SK-N-SH (cell line): ENCODE results near the gene CLEC16A. TPM values are rescaled to one million over a fixed set of nuclear protein-coding genes. Genes with fewer than 3 reads are reported as not detected.
A peak's percentile ranks its signal among the peaks of the same experiment; 100 is the strongest.

Experiments
- CTCF ChIA-PET: fragments of 300-600, 350-600 bp; formaldehyde crosslinking; extraction: SDS; loops from one replicate; lab custom pipeline; 2021; lab: Yijun Ruan, JAX
- POLR2A ChIA-PET: fragments of 350-600 bp; sonication (Branson Sonifier 250); formaldehyde crosslinking; extraction: SDS; loops from one replicate; lab custom pipeline; 2020; ENCODE audit warnings: antibody characterized with exemption, inconsistent platforms; lab: Yijun Ruan, JAX
- DNase-seq: peaks from one replicate; pipeline ENCODE4 v3.0.0; 2012
- H2AFZ ChIP-seq: fragments of 200-600 bp; sonication (generic); 2 replicates; pipeline ENCODE4 v1.8.1; 2016; ENCODE audit warnings: antibody characterized with exemption, mild to moderate bottlenecking, low read depth
- H3F3A ChIP-seq: fragments of 200-600 bp; sonication (generic); replicated peaks from 2 replicates; pipeline ENCODE3; 2016; ENCODE audit warnings: antibody characterized with exemption, mild to moderate bottlenecking; ENCODE audit not compliant: insufficient read depth
- H3K27ac ChIP-seq, 2 experiments: fragments of 200-500 bp in 1 of 2; fragments of 200-600 bp in 1 of 2; sonication (Bioruptor generic) in 1 of 2; sonication (generic), shearing (Covaris generic) in 1 of 2; 2 replicates each; pipeline versions ENCODE4 v1.5.1 to v1.6.1; 2014 to 2016; ENCODE audit warnings: low read depth in 2 of 2, inconsistent platforms in 1 of 2, low read length in 1 of 2, mild to moderate bottlenecking in 1 of 2, mixed read lengths in 1 of 2
- H3K27me3 ChIP-seq: fragments of 200-600 bp; sonication (generic), shearing (Covaris generic); 2 replicates; pipeline ENCODE4 v1.6.1; 2016; ENCODE audit warnings: mixed run types; ENCODE audit not compliant: insufficient read depth
- H3K36me3 ChIP-seq, 2 experiments: fragments of 200-500 bp in 1 of 2; fragments of 200-600 bp in 1 of 2; sonication (Bioruptor generic) in 1 of 2; sonication (generic) in 1 of 2; replicated peaks in 1 of 2; 2 replicates each; pipeline versions ENCODE3 to v1.5.1; 2014 to 2016; ENCODE audit warnings: low read length in 1 of 2, mild to moderate bottlenecking in 1 of 2; ENCODE audit not compliant: insufficient read depth in 2 of 2, control insufficient read depth in 1 of 2
- H3K4me1 ChIP-seq, 2 experiments: fragments of 200-500 bp in 1 of 2; fragments of 200-600 bp in 1 of 2; sonication (Bioruptor generic) in 1 of 2; sonication (generic), shearing (Covaris generic) in 1 of 2; 2 replicates each; pipeline versions ENCODE4 v1.5.1 to v1.6.1; 2014 to 2016; ENCODE audit warnings: low read depth in 1 of 2, low read length in 1 of 2, mixed run types in 1 of 2; ENCODE audit not compliant: insufficient read depth in 2 of 2, control insufficient read depth in 1 of 2
- H3K4me2 ChIP-seq: fragments of 200-600 bp; sonication (generic), shearing (Covaris generic); 2 replicates; pipeline ENCODE4 v1.6.1; 2017; ENCODE audit warnings: mixed run types
- H3K4me3 ChIP-seq, 2 experiments: fragments of 200-500 bp in 1 of 2; fragments of 200-600 bp in 1 of 2; sonication (Bioruptor generic) in 1 of 2; sonication (generic), shearing (Covaris generic) in 1 of 2; 2 replicates each; pipeline versions ENCODE4 v1.5.1 to v1.8.1; 2014 to 2016; ENCODE audit warnings: low read depth in 2 of 2, inconsistent platforms in 1 of 2, low read length in 1 of 2, mild to moderate bottlenecking in 1 of 2, mixed read lengths in 1 of 2, moderate library complexity in 1 of 2
- H3K79me2 ChIP-seq: fragments of 200-600 bp; sonication (generic); 2 replicates; pipeline ENCODE4 v1.8.1; 2017; ENCODE audit warnings: mild to moderate bottlenecking; ENCODE audit not compliant: insufficient read depth
- H3K9ac ChIP-seq: fragments of 200-600 bp; sonication (generic); 2 replicates; pipeline ENCODE4 v1.6.1; 2017; ENCODE audit warnings: mixed run types
- H3K9me2 ChIP-seq: fragments of 200-600 bp; sonication (generic); 2 replicates; pipeline ENCODE4 v1.6.1; 2017; ENCODE audit warnings: mixed run types
- H3K9me3 ChIP-seq: fragments of 200-600 bp; sonication (generic); 2 replicates; pipeline ENCODE4 v1.6.1; 2017; ENCODE audit warnings: mixed run types, mild to moderate bottlenecking, moderate library complexity
- H4K20me1 ChIP-seq: fragments of 200-600 bp; sonication (generic); 2 replicates; pipeline ENCODE4 v1.6.1; 2017; ENCODE audit warnings: mild to moderate bottlenecking, mixed run types; ENCODE audit not compliant: insufficient read depth
- CHD2 ChIP-seq: fragments of 150-350 bp; IDR thresholded peaks from 2 replicates; pipeline ENCODE4 v1.6.1; 2018; ENCODE audit warnings: low read length; ENCODE audit not compliant: partially characterized antibody
- ELF1 ChIP-seq: IDR thresholded peaks from 2 replicates; pipeline ENCODE4 v1.4.0; 2012
- EP300 ChIP-seq, 2 experiments: IDR thresholded peaks; 2 replicates each; pipeline versions ENCODE4 v1.4.0 to v1.6.1; 2012; ENCODE audit warnings: borderline replicate concordance in 1 of 2, low read depth in 1 of 2, low read length in 1 of 2
- FOSL2 ChIP-seq: IDR thresholded peaks from 2 replicates; pipeline ENCODE4 v1.4.0; 2012; ENCODE audit warnings: low read depth, mild to moderate bottlenecking, moderate library complexity, borderline replicate concordance
- FOXJ3 ChIP-seq: sonication (generic); formaldehyde crosslinking; IDR thresholded peaks from 2 replicates; pipeline ENCODE4 v1.5.1; 2020; ENCODE audit warnings: mild to moderate bottlenecking, missing genetic modification reagents
- FOXM1 ChIP-seq: IDR thresholded peaks from 2 replicates; pipeline ENCODE4 v1.4.0; 2012; ENCODE audit warnings: low read depth, mild to moderate bottlenecking
- GABPA ChIP-seq: IDR thresholded peaks from 2 replicates; pipeline ENCODE4 v1.4.0; 2012; ENCODE audit warnings: low read depth, mild to moderate bottlenecking
- GATA2 ChIP-seq: sonication (generic); formaldehyde crosslinking; IDR thresholded peaks from 2 replicates; pipeline ENCODE4 v1.5.0; 2020; ENCODE audit warnings: mild to moderate bottlenecking, missing genetic modification reagents
- NFIC ChIP-seq: IDR thresholded peaks from 2 replicates; pipeline ENCODE4 v1.4.0; 2012; ENCODE audit warnings: borderline replicate concordance
- PBX3 ChIP-seq: IDR thresholded peaks from 2 replicates; pipeline ENCODE4; 2012
- RFX5 ChIP-seq: IDR thresholded peaks from 2 replicates; pipeline ENCODE4 v1.6.1; 2012; ENCODE audit warnings: mild to moderate bottlenecking, improper control_type of control experiment, low read length
- TAF1 ChIP-seq: IDR thresholded peaks from 2 replicates; pipeline ENCODE4 v1.6.1; 2012; ENCODE audit warnings: low read depth, mild to moderate bottlenecking, low read length, moderate library complexity, borderline replicate concordance
- WGBS: methylation state at CpG from one replicate; pipeline ENCODE4 v1.1.6; 2017; ENCODE audit warnings: low lambda C conversion rate; 5-methylcytosine and 5-hydroxymethylcytosine counted together
- polyA plus RNA-seq, 3 experiments: library from polyadenylated mRNA; depleted of rRNA; stranded (reverse); fragments of >200 nt; gene quantifications; 2 replicates each; pipeline ENCODE4 v1.2.3, GENCODE V29; 2012

The CLEC16A gene
- polyA plus RNA-seq, 1 of the 3 experiments (the other 2 are of a cell fraction): 13.7 TPM

- H4K20me1 ChIP-seq: no peaks in the 10 kb centered on the region
- H3K9ac ChIP-seq: no peak overlapping the region
- no peaks in the 10 kb centered on the region for H3K79me2 ChIP-seq
- H2AFZ ChIP-seq: no peak overlapping the region
- H3K4me1 ChIP-seq: peaks cover 11 to 25% of the 10 kb centered on the region in 2 experiments; a peak in 3 of 4 replicates
- peak; percentile 45 for DNase-seq
- H3K9me3 ChIP-seq: no peaks in the 10 kb centered on the region
- TF ChIP-seq FOSL2 (no peak), EP300 (IDR thresholded peaks at IDR 0.05; ENCODE audit: borderline replicate concordance in 1 of 2, low read depth in 1 of 2, low read length in 1 of 2) (peak in 1 of 2 experiments; percentile 64; a peak in 2 of 4 replicates), GATA2 (CRISPR knock-in tag) (peak; percentile 51), NFIC (no peak), FOXJ3 (CRISPR knock-in tag) (no peak), GABPA (no peak)
- 87% methylated on average over 6 of the region's 6 CpGs for WGBS
- ChIA-PET POLR2A (no interaction called here), CTCF (interaction anchor here (1.1 to 1.7 kb wide), 4 partner anchors 16 to 266 kb away, joined by 3 to 7 read pairs (median 4); partner anchors contain the start of gene SOCS1)
- H3F3A ChIP-seq: peaks cover 5% of the 10 kb centered on the region
- H3K9me2 ChIP-seq: no peaks in the 10 kb centered on the region
- H3K4me2 ChIP-seq: no peak overlapping the region
- H3K4me3 ChIP-seq: no peak overlapping the region
- no peaks in the 10 kb centered on the region for H3K27me3 ChIP-seq
- peaks cover 8 to 13% of the 10 kb centered on the region in 2 experiments for H3K36me3 ChIP-seq
- peak overlapping the region in 1 of 2 experiments; percentile 11; a peak in 1 of 4 replicates for H3K27ac ChIP-seq
Measured at GRCh38 chr16:10989559-10989958, 45.2 kb downstream of the CLEC16A start.

- peaks cover 5% of the 10 kb centered on the region for H3F3A ChIP-seq
- no peak for DNase-seq
- CTCF ChIA-PET: interaction anchor here (0.7 to 1.7 kb wide), 4 partner anchors 26 to 265 kb away, joined by 3 to 7 read pairs (median 4); partner anchors contain the start of gene SOCS1
Measured at GRCh38 chr16:10990378-10990777, 46.0 kb downstream of the CLEC16A start.

More at GRCh38 chr16:10990378-10990777, 46.0 kb downstream of the CLEC16A start:
- Histone ChIP-seq H3K9me2 (no peaks in the 10 kb centered on the region), H2AFZ (no peak overlapping the region), H3K79me2 (no peaks in the 10 kb centered on the region), H4K20me1 (no peaks in the 10 kb centered on the region), H3K4me1 (peaks cover 11 to 25% of the 10 kb centered on the region in 2 experiments; a peak in 3 of 4 replicates), H3K36me3 (peaks cover 8 to 13% of the 10 kb centered on the region in 2 experiments), H3K9ac (no peak overlapping the region), H3K27ac (no peak overlapping the region), H3K4me3 (no peak overlapping the region), H3K9me3 (no peaks in the 10 kb centered on the region), H3K27me3 (no peaks in the 10 kb centered on the region), H3K4me2 (no peak overlapping the region)
- 91% methylated on average over 5 of the region's 5 CpGs for whole genome bisulfite sequencing
- TF ChIP-seq GABPA: no peak
- no peak for TF ChIP-seq CHD2
- no peak for TF ChIP-seq TAF1
- TF ChIP-seq PBX3: no peak
- TF ChIP-seq FOSL2: no peak
- no peak for TF ChIP-seq ELF1
- TF ChIP-seq RFX5: no peak
- TF ChIP-seq FOXM1: no peak
- POLR2A ChIA-PET: no interaction called here
